Stimulated activated CD4-positive, alpha-beta T cell treated with anti-CD3 and anti-CD28 coated beads, Interleukin-1b, Interleukin-23, amount 100 ng/mL, for 48 hours (primary cell): ENCODE data around the gene FOXL2.
A peak's percentile ranks its signal among the peaks of the same experiment; 100 is the strongest.
"Not testable (repeated sequence)": the region's sequence is repeated elsewhere in the genome, so short reads cannot be mapped to it uniquely, and the experiment has no call there.

ENCODE experiments used
- DNase-seq: peaks from one replicate; pipeline ENCODE4 v3.0.0-alpha.2; 2020

FOXL2 gene

GRCh38 chr3:138923531-138923994 lies 23.4 kb downstream of the FOXL2 start:
- peak; percentile 85 for DNase-seq

DNA sequence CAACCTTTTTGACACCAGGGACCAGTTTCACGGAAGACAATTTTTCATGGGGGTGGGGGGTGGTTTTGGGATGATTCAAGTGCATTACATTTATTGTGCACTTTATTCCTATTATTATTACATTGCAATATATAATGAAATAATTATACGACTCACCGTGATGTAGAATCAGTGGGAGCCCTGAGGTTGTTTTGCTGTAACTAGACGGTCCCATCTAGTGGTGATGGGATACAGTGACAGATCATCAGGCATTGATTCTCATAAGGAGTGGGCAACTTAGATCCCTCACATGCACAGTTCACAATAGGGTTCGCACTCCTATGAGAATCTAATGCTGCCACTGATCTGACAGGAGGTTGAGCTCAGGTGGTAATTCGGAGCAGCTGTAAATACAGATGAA lies 24.5 kb downstream of the FOXL2 start:
- not testable (repeated sequence) for DNase-seq

DNA sequence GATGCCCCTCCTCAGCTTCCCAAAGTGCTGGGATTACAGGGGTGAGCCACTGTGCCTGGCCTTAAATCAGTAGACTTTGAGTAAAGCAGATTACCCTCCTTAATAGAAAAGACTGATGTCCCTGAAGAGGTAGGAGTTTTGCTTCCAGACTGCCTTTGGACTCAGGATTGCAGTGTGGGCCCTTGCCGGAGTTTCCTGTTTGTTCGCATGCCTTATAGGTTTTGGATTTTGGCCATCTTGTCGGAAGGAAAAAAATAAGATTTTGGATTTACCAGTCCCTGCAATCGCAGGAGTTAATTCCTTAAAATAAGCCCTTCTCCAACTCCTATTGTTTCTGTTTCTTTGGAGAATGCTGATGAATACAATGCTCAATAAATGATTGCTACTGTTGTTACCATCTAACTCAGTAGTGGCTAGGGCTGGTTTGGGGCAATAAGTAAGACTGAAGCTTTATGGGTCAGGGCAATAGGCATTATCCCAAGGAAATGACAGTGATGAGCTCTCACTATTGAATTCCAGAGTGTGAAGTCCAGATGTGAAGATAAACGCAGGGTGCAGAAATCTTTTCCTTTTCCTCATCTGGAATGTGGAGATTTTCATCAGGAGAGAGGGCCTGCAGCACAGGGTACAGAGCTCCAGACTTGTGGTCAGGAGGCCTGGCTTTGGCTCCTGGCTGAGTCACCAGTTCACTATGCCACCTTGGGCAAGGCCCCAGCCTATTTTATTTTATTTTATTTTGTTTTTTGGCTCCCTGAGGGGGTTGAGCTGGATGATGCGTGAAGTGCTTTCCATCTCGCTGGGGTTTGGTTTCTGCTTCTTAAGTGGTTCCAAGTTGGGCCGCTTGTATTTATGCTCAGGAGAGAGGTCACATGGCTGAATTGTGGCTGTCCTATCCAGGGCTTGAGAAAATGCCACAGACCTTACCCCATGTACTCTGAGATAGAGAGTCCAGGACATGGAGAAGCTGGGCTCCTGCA lies 25.3 kb downstream of the FOXL2 start:
- no peak for DNase-seq

GRCh38 chr3:138919325-138919724 lies 27.6 kb downstream of the FOXL2 start:
- no peak for DNase-seq

- DNase-seq: no peak
Observed at GRCh38 chr3:138916824-138917223, 30.1 kb downstream of the FOXL2 start.

GRCh38 chr3:138915503-138916498 lies 31.1 kb downstream of the FOXL2 start:
- peak; percentile 87 for DNase-seq

- no peak for DNase-seq
Observed at GRCh38 chr3:138914870-138915502, 32.0 kb downstream of the FOXL2 start.

GRCh38 chr3:138913766-138914165 lies 33.2 kb downstream of the FOXL2 start:
- no peak for DNase-seq

GRCh38 chr3:138912237-138912636 lies 34.7 kb downstream of the FOXL2 start:
- no peak for DNase-seq

DNA sequence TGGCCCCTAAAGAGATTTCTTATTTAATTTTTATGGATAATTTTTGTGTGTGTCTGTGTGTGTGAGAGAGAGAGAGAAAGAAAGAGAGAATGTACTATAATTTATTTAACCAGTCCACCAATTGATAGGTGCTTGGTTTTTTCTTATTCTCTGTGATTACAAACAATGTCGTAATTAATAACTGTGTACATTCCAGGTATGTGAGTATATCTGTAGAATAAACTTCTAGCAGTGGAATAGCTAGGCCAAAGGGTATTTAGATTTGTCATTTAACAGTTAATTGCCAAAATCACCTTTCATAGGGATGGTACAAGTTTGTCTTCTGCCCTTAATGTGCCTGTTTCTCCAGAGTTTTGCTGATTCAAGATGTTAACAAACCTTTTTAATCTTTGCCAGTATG lies 35.3 kb downstream of the FOXL2 start:
- no peak for DNase-seq

- no peak for DNase-seq
Observed at GRCh38 chr3:138909904-138910303, 37.0 kb downstream of the FOXL2 start.

DNA sequence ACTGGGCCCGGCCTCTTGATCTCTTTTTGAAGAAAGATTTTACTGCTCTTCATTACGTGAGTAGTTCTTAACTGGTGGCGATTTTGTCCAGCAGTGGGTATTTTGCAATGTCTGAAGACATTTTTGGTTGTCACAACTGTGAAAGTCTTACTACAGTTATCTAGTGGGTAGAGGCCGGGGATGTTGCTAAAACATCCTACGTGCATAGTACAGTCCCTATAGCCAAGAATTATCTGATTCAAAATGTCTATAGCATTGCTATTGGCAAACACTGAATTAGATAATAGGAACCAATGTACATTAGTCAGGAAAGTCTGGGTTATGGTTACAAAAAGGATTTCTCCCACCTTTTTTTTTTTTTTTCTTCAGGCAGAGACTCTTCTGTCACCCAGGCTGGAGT lies 38.1 kb downstream of the FOXL2 start:
- DNase-seq: no peak

- DNase-seq: no peak
Observed at GRCh38 chr3:138907539-138907938, 39.4 kb downstream of the FOXL2 start.

- no peak for DNase-seq
Observed at GRCh38 chr3:138902171-138902570, 44.8 kb downstream of the FOXL2 start.

- DNase-seq: no peak
Observed at GRCh38 chr3:138901567-138901966, 45.4 kb downstream of the FOXL2 start.

DNA sequence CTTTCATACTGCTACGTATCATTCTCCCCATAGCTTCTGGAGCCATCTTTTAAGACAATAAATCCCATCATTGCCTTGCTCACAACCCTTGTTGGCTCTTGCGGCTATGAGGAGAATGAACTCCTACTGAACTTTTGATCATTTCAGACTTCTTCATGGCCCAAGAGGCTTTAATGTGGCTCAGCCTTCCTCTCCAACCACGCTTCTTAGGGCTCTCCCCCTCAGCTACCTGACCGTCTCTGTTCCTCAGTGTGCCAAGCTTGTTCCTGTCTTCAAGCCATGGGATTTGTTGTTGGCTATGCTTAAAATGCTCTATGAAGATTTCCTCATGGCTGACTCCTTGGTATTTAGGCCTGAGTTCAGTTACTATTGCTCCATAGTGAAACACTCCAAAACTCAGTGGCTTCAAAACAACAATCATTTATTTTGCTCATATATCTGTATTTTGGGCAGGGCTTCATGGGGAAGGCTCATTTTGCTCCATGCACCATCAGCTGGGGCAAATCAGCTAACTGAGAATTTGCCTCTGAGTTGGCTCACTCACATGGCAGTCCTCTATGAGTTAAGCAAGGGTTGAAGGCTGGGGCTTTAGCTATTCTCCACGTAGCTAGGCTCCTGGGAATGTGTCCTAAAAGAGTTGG lies 47.5 kb downstream of the FOXL2 start:
- DNase-seq: no peak

- no peak for DNase-seq
Observed at GRCh38 chr3:138898708-138899107, 48.2 kb downstream of the FOXL2 start.

DNA sequence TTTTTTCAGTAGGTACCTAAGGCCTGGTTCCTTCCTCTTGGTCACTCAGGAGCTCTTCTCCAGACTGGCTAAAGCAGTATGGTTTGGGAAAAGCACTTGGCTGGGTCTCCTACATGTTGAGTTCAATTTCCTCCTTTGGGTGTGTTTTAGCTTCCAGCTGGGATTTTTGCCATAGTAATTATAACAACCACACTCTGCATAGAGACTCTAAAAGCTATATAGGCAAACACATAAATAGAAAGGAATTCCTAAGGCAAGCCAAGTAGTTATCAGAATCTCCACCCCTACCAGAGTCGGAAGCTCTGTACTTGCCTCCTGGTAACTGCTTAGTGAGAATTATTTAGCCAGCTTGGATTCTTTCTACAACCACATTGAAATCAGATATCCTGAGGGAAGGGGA lies 48.6 kb downstream of the FOXL2 start:
- no peak for DNase-seq
